Transverse colon (tissue), 4 donors: ENCODE results near the gene KRT7. TPM values are rescaled to one million over a fixed set of nuclear protein-coding genes. Genes with fewer than 3 reads are reported as not detected.

Experiments
- DNase-seq: peaks from one replicate; pipeline ENCODE4 v3.0.0-alpha.2; 2019
- H3K27ac ChIP-seq, 4 donors: fragments of 200-600 bp; sonication (generic); 2 replicates each; pipeline ENCODE4 v1.5.1; 2016 to 2018; ENCODE audit warnings: inconsistent platforms in 4 of 4
- H3K27me3 ChIP-seq: fragments of 200-600 bp; sonication (generic); 2 replicates; pipeline ENCODE4 v1.5.1; 2017; ENCODE audit warnings: inconsistent platforms
- H3K36me3 ChIP-seq, 4 donors: fragments of 200-600 bp; sonication (generic); 2 replicates each; pipeline ENCODE4 v1.5.1; 2017 to 2019; ENCODE audit warnings: inconsistent platforms in 4 of 4
- H3K4me1 ChIP-seq, 4 donors: fragments of 200-600 bp; sonication (generic); 2 replicates each; pipeline ENCODE4 v1.5.1; 2017 to 2020; ENCODE audit warnings: inconsistent platforms in 4 of 4
- H3K4me3 ChIP-seq, 4 donors: fragments of 200-600 bp; sonication (generic); 1 replicate in 1 of 4; 2 replicates in 3 of 4; pipeline versions ENCODE4 v1.5.1 to v1.6.1; 2017 to 2019; ENCODE audit warnings: inconsistent platforms in 4 of 4
- H3K9me3 ChIP-seq, 2 donors: fragments of 200-600 bp; sonication (generic); 2 replicates each; pipeline ENCODE4 v1.5.1; 2017 to 2019; ENCODE audit warnings: inconsistent platforms in 2 of 2
- EP300 ChIP-seq: sonication (generic); formaldehyde crosslinking; IDR thresholded peaks from one replicate; pipeline ENCODE4 v1.6.1; 2017; ENCODE audit warnings: antibody characterized with exemption, low read depth
- POLR2A ChIP-seq: fragments of 450-650 bp; IDR thresholded peaks from one replicate; pipeline ENCODE4 v1.6.1; 2016; ENCODE audit warnings: antibody characterized with exemption, mild to moderate bottlenecking, moderate library complexity
- POLR2AphosphoS5 ChIP-seq, 3 donors: sonication (generic); formaldehyde crosslinking; IDR thresholded peaks; one replicate each; pipeline ENCODE4 v1.6.1; 2016; ENCODE audit warnings: antibody characterized with exemption in 3 of 3
- WGBS, 2 donors: methylation state at CpG; one replicate each; pipeline ENCODE4 v1.1.5; 2018; ENCODE audit warnings: low coverage in 1 of 2; 5-methylcytosine and 5-hydroxymethylcytosine counted together
- in situ Hi-C, 4 donors: fragments of 200-750 bp; cut with MboI; loops; one replicate each; pipeline versions ENCODE4 v1.15.0 to v1.15.1; 2017; ENCODE audit warnings: low sequenced_read_pairs in 3 of 4, low pct_ligation_motif_present in 1 of 4, low pct_unique_long_range_greater_than_20kb in 1 of 4
- intact Hi-C: fragments of 100-400 bp; cut with DNase I; formaldehyde crosslinking; loops from one replicate; pipeline ENCODE4 v1.15.1; 2023; ENCODE audit warnings: low total_unique reads
- total RNA-seq, 4 donors: library from RNA; depleted of rRNA; stranded (reverse); fragments of >200 nt; gene quantifications; one replicate each; pipeline ENCODE4 v1.1.0, GENCODE V29; 2016
- TF ChIP-seq, protein P1 (sequence below), 5 experiments: fragments of 200-600 bp in 3 of 5; fragments of 450-650 bp in 2 of 5; sonication (generic) in 3 of 5; IDR thresholded peaks; 1 replicate in 2 of 5; 2 replicates in 3 of 5; pipeline ENCODE4 v1.5.1; 2016 to 2017; ENCODE audit warnings: antibody characterized with exemption in 5 of 5, inconsistent platforms in 3 of 5, mild to moderate bottlenecking in 2 of 5, moderate library complexity in 1 of 5

Gene KRT7
- total RNA-seq, 4 donors from 2014 or later, result 0.75 to 1.6 (median 0.95) TPM; not detected in 1

DNA sequence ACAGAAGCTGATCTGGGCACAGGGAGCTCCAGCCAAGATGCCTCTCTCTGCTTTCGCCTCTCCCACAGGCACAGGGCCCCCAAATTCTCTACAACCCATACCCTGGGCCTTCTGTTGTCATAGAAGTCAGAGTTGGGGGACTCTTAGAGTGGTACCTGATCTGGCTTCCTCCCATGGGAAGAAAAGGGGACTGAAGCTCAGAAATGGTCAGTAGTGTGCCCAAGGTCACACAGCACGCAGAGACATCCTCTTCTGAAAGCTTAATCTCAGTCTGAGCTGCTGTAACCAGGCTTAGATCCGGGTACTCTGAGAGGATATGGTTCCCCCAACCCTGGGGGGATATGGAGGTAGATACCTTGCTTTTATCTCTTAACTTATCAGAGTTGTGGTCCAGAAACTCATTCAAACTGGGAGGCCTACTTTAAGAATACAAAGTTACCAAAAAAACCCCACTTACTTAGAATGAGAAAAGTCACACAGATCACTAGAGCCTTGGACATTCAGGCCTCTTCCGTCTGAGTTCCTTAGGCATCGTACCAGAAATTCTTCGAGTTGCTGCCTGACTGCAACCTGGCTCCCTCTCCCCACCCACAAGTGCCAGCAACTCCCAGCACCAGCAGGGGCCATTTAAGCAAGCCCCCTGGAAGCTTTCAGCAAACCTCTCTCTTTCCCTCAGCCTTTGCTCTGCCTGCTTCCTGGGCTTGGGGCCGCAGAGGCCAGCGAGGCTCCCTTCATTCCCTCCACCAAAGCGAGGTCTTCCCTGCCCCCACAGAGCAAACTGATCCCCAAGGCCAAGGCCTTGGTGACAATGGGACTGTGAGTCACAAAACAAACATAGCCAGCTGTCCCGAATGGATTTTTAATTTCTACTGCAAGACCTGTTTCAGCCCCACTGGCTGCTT is 13.9 kb downstream of the KRT7 start:
- in situ Hi-C loops, result no loop called here
- intact Hi-C loops, result no loop called here
- H3K4me3 ChIP-seq, result no peak overlapping the region
- WGBS, 2 donors, result 40 to 43% methylated on average over 2 to 10 of the region's 10 CpGs
- H3K9me3 ChIP-seq, result no peaks in the 10 kb centered on the region
- peaks cover 20% of the 10 kb centered on the region for H3K27me3 ChIP-seq
- no peaks in the 10 kb centered on the region for H3K36me3 ChIP-seq
- no peak for DNase-seq
- H3K27ac ChIP-seq, result peak overlapping the region in 1 of 4 donors; percentile 29
- H3K4me1 ChIP-seq, result peaks cover 11 to 28% (median 16%) of the 10 kb centered on the region in 4 donors
- no peak for TF ChIP-seq POLR2A
- TF ChIP-seq, protein P1, sequence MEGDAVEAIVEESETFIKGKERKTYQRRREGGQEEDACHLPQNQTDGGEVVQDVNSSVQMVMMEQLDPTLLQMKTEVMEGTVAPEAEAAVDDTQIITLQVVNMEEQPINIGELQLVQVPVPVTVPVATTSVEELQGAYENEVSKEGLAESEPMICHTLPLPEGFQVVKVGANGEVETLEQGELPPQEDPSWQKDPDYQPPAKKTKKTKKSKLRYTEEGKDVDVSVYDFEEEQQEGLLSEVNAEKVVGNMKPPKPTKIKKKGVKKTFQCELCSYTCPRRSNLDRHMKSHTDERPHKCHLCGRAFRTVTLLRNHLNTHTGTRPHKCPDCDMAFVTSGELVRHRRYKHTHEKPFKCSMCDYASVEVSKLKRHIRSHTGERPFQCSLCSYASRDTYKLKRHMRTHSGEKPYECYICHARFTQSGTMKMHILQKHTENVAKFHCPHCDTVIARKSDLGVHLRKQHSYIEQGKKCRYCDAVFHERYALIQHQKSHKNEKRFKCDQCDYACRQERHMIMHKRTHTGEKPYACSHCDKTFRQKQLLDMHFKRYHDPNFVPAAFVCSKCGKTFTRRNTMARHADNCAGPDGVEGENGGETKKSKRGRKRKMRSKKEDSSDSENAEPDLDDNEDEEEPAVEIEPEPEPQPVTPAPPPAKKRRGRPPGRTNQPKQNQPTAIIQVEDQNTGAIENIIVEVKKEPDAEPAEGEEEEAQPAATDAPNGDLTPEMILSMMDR (IDR thresholded peaks at IDR 0.05), result no peak
- TF ChIP-seq POLR2AphosphoS5 (IDR thresholded peaks at IDR 0.05), result no peak
- TF ChIP-seq EP300, result no peak

DNA sequence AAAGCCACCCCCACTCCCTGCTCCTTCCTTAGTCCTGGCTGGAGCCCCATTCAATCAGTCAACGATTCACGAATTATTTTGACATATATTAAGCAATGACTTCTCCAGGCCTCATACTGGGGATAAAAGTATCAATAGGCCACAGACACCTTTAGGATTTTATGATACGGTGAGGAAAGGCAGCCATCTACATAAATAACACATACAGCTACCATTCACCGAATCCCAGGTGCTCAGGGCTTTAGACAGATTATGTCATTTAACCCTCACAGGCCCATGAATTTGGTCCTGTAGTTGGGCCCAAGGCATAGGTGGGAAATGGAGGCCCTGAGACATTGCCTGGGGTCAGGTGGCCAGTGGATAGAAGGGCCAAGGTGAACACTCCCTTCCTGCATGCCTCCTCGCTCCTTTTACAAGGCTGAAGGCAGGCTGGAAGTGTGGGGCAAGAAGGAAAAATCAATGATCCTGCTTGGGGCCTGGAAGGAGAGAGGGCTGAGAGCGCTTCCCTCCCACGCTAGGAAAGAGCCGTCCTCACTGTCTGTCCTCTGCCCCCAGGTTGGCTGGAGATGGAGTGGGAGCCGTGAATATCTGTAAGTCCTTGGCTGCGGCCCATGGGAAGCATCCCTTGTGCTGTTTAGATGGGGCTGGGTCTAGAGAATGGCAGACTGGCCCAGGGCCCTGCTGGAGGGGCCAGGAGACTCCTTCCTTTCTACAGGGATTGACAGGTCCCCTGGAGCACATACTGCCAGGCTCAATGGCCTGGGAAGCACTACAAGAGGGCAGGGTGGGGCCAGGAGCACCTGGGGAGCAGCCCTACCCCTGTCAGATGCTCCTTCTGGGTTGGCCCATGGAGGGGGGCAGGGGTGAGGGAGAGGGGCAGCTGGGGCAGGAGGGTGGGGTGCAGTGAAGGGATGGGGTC is 14.8 kb downstream of the KRT7 start:
- no peaks in the 10 kb centered on the region for H3K9me3 ChIP-seq
- no peaks in the 10 kb centered on the region for H3K36me3 ChIP-seq
- peak overlapping the region in 2 of 4 donors; percentile 29 to 46 for H3K27ac ChIP-seq
- in situ Hi-C loops, result no loop called here
- no peak for TF ChIP-seq EP300
- no peak for TF ChIP-seq POLR2AphosphoS5 (IDR thresholded peaks at IDR 0.05)
- TF ChIP-seq POLR2A, result no peak
- TF ChIP-seq, protein P1 (IDR thresholded peaks at IDR 0.05), result no peak
- H3K27me3 ChIP-seq, result peaks cover 20% of the 10 kb centered on the region
- peaks cover 11 to 28% (median 16%) of the 10 kb centered on the region in 4 donors for H3K4me1 ChIP-seq
- no peak for DNase-seq
- WGBS, 2 donors, result 70 to 80% methylated on average over 2 to 10 of the region's 10 CpGs
- no peak overlapping the region for H3K4me3 ChIP-seq
- intact Hi-C loops, result no loop called here

DNA sequence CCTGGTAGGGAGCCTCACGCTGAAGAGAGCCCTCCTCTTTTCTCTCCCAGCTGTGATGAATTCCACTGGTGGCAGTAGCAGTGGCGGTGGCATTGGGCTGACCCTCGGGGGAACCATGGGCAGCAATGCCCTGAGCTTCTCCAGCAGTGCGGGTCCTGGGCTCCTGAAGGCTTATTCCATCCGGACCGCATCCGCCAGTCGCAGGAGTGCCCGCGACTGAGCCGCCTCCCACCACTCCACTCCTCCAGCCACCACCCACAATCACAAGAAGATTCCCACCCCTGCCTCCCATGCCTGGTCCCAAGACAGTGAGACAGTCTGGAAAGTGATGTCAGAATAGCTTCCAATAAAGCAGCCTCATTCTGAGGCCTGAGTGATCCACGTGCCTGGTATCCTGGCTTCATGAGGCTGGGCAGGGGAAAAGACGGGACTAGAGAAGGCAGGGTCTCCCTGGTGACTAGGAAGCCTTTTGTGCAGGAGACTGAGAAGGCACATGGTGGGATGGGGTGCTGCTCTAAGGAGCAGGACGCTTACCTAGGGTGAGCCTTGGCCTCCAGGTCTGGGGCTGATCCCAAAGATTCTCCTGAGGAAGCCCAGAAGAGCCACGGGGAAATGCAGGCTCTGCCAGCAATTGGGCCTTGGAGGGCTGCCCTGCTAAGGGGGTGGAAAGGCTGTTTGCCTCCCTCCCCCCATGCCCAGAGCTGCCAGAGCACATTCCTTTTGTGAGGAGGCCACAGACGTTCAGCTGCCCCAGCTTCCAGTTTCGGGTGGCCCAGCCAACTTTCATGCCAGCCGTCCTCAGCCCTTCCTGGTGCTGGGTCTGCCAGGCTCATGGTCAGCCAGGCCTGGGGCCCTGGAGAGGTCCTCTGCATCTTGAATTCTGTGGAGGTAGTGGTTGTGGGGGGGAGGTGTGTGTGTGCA is 15.8 kb downstream of the KRT7 start:
- 83% methylated on average over 17 of the region's 18 CpGs; no CpG with 5 or more reads in 1 of the 2 donors for WGBS, 2 donors
- Histone ChIP-seq H3K4me1 (peaks cover 6 to 19% (median 11%) of the 10 kb centered on the region in 4 donors), H3K27me3 (peaks cover 20% of the 10 kb centered on the region), H3K4me3 (no peak overlapping the region), H3K27ac (peak overlapping the region; percentile 22 to 46 (median 36)), H3K9me3 (no peaks in the 10 kb centered on the region), H3K36me3 (no peaks in the 10 kb centered on the region)
- no peak for DNase-seq
- in situ Hi-C loops (no loop called here), intact Hi-C loops (no loop called here)
- TF ChIP-seq POLR2A, result no peak
- TF ChIP-seq EP300, result no peak
- no peak for TF ChIP-seq POLR2AphosphoS5 (IDR thresholded peaks at IDR 0.05)
- TF ChIP-seq, protein P1 (IDR thresholded peaks at IDR 0.05), result no peak
